GM12878 (cell line): ENCODE measurements around the gene ERC1. TPM values are rescaled to one million over a fixed set of nuclear protein-coding genes. Genes with fewer than 3 reads are reported as not detected.

ENCODE experiments used
- ATF2 ChIP-seq: IDR thresholded peaks from 2 replicates; pipeline ENCODE4 v1.6.1; 2012; ENCODE audit warnings: low read length, inconsistent platforms
- BCL11A ChIP-seq: IDR thresholded peaks from 2 replicates; pipeline ENCODE4 v1.6.1; 2011; ENCODE audit warnings: low read depth, low read length
- CBX5 ChIP-seq: sonication (generic); IDR thresholded peaks from 2 replicates; pipeline ENCODE4 v1.6.1; 2016; ENCODE audit warnings: low read depth, moderate library complexity, mild to moderate bottlenecking, inconsistent platforms
- DPF2 ChIP-seq: fragments of 450-650 bp; IDR thresholded peaks from 2 replicates; pipeline ENCODE4 v1.6.1; 2017; ENCODE audit warnings: mild to moderate bottlenecking
- ELK1 ChIP-seq: IDR thresholded peaks from 2 replicates; pipeline ENCODE4 v1.6.1; 2012; ENCODE audit warnings: low read depth, low read length, improper control_type of control experiment
- HDAC2 ChIP-seq: fragments of 200-600 bp; sonication (generic); IDR thresholded peaks from 2 replicates; pipeline ENCODE4 v1.6.1; 2017
- IKZF2 ChIP-seq, 2 experiments: fragments of 450-650 bp; IDR thresholded peaks; 2 replicates each; pipeline ENCODE4 v1.6.1; 2017; ENCODE audit warnings: mild to moderate bottlenecking in 2 of 2, moderate library complexity in 2 of 2
- IRF3 ChIP-seq: fragments of 450-650 bp; IDR thresholded peaks from 2 replicates; pipeline ENCODE4 v1.6.1; 2014; ENCODE audit warnings: mild to moderate bottlenecking
- IRF5 ChIP-seq: fragments of 450-650 bp; IDR thresholded peaks from 2 replicates; pipeline ENCODE4 v1.6.1; 2017; ENCODE audit warnings: borderline replicate concordance
- JUND ChIP-seq: IDR thresholded peaks from 2 replicates; pipeline ENCODE4 v1.6.1; 2012; ENCODE audit warnings: low read depth, mild to moderate bottlenecking, low read length, improper control_type of control experiment, moderate library complexity
- KAT2A ChIP-seq: conservative IDR thresholded peaks from 2 replicates; pipeline ENCODE4 v1.6.1; 2011; ENCODE audit warnings: low read depth, low read length; ENCODE audit not compliant: control insufficient read depth
- MXI1 ChIP-seq: fragments of 150-350 bp; IDR thresholded peaks from 2 replicates; pipeline ENCODE4 v1.6.1; 2011; ENCODE audit warnings: low read depth, mild to moderate bottlenecking, inconsistent platforms, low read length, improper control_type of control experiment
- NFYA ChIP-seq: IDR thresholded peaks from 2 replicates; pipeline ENCODE4 v1.6.1; 2011; ENCODE audit warnings: low read depth, mild to moderate bottlenecking, low read length, improper control_type of control experiment, borderline replicate concordance
- PAX5 ChIP-seq: IDR thresholded peaks from 2 replicates; pipeline ENCODE4 v1.6.1; 2011; ENCODE audit warnings: low read depth, low read length, borderline replicate concordance
- POLR2AphosphoS2 ChIP-seq: IDR thresholded peaks from 2 replicates; pipeline ENCODE4 v1.6.1; 2011; ENCODE audit warnings: low read depth, mild to moderate bottlenecking, low read length, improper control_type of control experiment, moderate library complexity
- POU2F2 ChIP-seq: IDR thresholded peaks from 3 replicates; pipeline ENCODE4 v1.6.1; 2011; ENCODE audit warnings: low read depth, mild to moderate bottlenecking, low read length, borderline replicate concordance
- RCOR1 ChIP-seq: conservative IDR thresholded peaks from 2 replicates; pipeline ENCODE4 v1.6.1; 2012; ENCODE audit warnings: low read depth, low read length, improper control_type of control experiment
- REST ChIP-seq: IDR thresholded peaks from 2 replicates; pipeline ENCODE4 v1.6.1; 2012; ENCODE audit warnings: mild to moderate bottlenecking, low read depth, low read length
- SREBF2 ChIP-seq: IDR thresholded peaks from 2 replicates; pipeline ENCODE4 v1.6.1; 2012; ENCODE audit warnings: mild to moderate bottlenecking, low read length
- TCF3 ChIP-seq: IDR thresholded peaks from 2 replicates; pipeline ENCODE4 v1.6.1; 2012; ENCODE audit warnings: low read depth, mild to moderate bottlenecking, low read length, borderline replicate concordance; ENCODE audit not compliant: insufficient read depth
- TCF7 ChIP-seq: IDR thresholded peaks from 2 replicates; pipeline ENCODE4 v1.6.1; 2014; ENCODE audit warnings: antibody characterized with exemption, borderline replicate concordance
- WRNIP1 ChIP-seq: IDR thresholded peaks from 2 replicates; pipeline ENCODE4 v1.6.1; 2011; ENCODE audit warnings: low read depth, low read length, improper control_type of control experiment, borderline replicate concordance
- polyA plus RNA-seq, 11 experiments: library from polyadenylated mRNA; depleted of rRNA in 4 of 11; unstranded in 6 of 11; stranded (reverse) in 5 of 11; fragments of >200 nt; fragmentation: Nextera tagmentation in 4 of 11; fragmentation: Illumina TruSeq in 1 of 11; extraction: Ambion mirVana in 4 of 11; extraction: Trizol in 1 of 11; gene quantifications; 1 replicate in 1 of 11; 2 replicates in 10 of 11; pipeline versions ENCODE4 v1.2.1 to v1.2.3, GENCODE V29; 2011 to 2016; ENCODE audit warnings: inconsistent platforms in 2 of 11, missing spikeins in 2 of 11, low read depth in 1 of 11
- total RNA-seq, 4 experiments: library from RNA; depleted of rRNA in 3 of 4; stranded (reverse); fragments of >200 nt in 3 of 4; fragmentation: Illumina TruSeq in 1 of 4; extraction: Trizol in 1 of 4; gene quantifications; 2 replicates each; pipeline versions ENCODE4 v1.2.1 to v1.2.3, GENCODE V29; 2013 to 2021

The ERC1 gene
- total and polyA plus RNA-seq, 10 of the 15 experiments (the other 5 are each of a cell fraction or from before 2014, with no cell fraction given), result 0.75 to 8.0 (median 5.0) TPM

GRCh38 chr12:949453-950191 is 41.4 kb upstream of the ERC1 start, which contains the start of gene RAD52 (continued):
- TF ChIP-seq TCF3 (peak; percentile 64; the same call in 1 of the 2 replicates), POU2F2 (peak; percentile 55; the same call in 2 of the 3 replicates), SREBF2 (0 out of 2 replicates have a peak, but pooled peaks have one; percentile 17), IKZF2 (IDR thresholded peaks at IDR 0.05) (peak; percentile 99; a peak in 3 of 4 replicates), CBX5 (no peak; the same call in 1 of the 2 replicates), POLR2AphosphoS2 (no peak), BCL11A (no peak; the same call in 1 of the 2 replicates), JUND (peak; percentile 42; the same call in 1 of the 2 replicates), MXI1 (peak; percentile 66), RCOR1 (peak; percentile 68; the same call in 1 of the 2 replicates), DPF2 (no peak; the same call in 1 of the 2 replicates), IRF5 (peak; percentile 85), IRF3 (0 out of 2 replicates have a peak, but pooled peaks have one; percentile 3), ATF2 (no peak), NFYA (no peak), KAT2A (no peak), ELK1 (peak; percentile 41; the same call in 1 of the 2 replicates), REST (no peak), TCF7 (0 out of 2 replicates have a peak, but pooled peaks have one; percentile 33), HDAC2 (0 out of 2 replicates have a peak, but pooled peaks have one; percentile 67), PAX5 (0 out of 2 replicates have a peak, but pooled peaks have one; percentile 32), WRNIP1 (no peak)
